OCI-LY7 (cell line): ENCODE data around the gene C4B. TPM values are rescaled to one million over a fixed set of nuclear protein-coding genes. Genes with fewer than 3 reads are reported as not detected.

Source experiments
- BruUV-seq: library from RNA; stranded (reverse); fragments of 400-500 nt; replicated peaks from 2 replicates; lab custom pipeline; 2021; lab: Mats Ljungman, UMichigan
- CTCF ChIA-PET: fragments of 300-600 bp; sonication (Branson Sonifier 250); formaldehyde crosslinking; loops from one replicate; lab custom pipeline; 2022; ENCODE audit warnings: antibody characterized with exemption; ENCODE audit not compliant: unreplicated experiment; lab: Charles Lee
- POLR2A ChIA-PET: fragments of 300-600 bp; sonication (Branson Sonifier 250); formaldehyde crosslinking; loops from one replicate; lab custom pipeline; 2022; ENCODE audit warnings: antibody characterized with exemption; lab: Charles Lee
- DNase-seq: peaks from one replicate; pipeline ENCODE4 v3.0.0-alpha.2; 2015; ENCODE audit warnings: low spot score
- H2AFZ ChIP-seq: fragments of 200-600 bp; sonication (generic), shearing (Covaris generic); 2 replicates; pipeline ENCODE4 v1.6.1; 2014; ENCODE audit warnings: mild to moderate bottlenecking, antibody characterized with exemption, low read length, moderate library complexity
- H3K27ac ChIP-seq: fragments of 200-600 bp; sonication (generic); 2 replicates; pipeline ENCODE4 v1.5.1; 2014; ENCODE audit warnings: mixed run types, low read depth, mild to moderate bottlenecking, moderate library complexity, low read length, inconsistent platforms; ENCODE audit not compliant: poor library complexity, severe bottlenecking
- H3K36me3 ChIP-seq: fragments of 200-600 bp; sonication (generic); 2 replicates; pipeline ENCODE4 v1.6.1; 2014; ENCODE audit warnings: mild to moderate bottlenecking, antibody characterized with exemption, low read length, moderate library complexity, mixed read lengths; ENCODE audit not compliant: insufficient read depth
- H3K4me1 ChIP-seq: fragments of 200-600 bp; sonication (generic); 2 replicates; pipeline ENCODE4 v1.5.1; 2014; ENCODE audit warnings: mild to moderate bottlenecking, low read length; ENCODE audit not compliant: insufficient read depth, poor library complexity, severe bottlenecking
- H3K4me2 ChIP-seq: fragments of 200-600 bp; sonication (generic); 2 replicates; pipeline ENCODE4 v1.6.1; 2014; ENCODE audit warnings: mild to moderate bottlenecking, low read length
- H3K4me3 ChIP-seq: fragments of 200-600 bp; sonication (generic); 2 replicates; pipeline ENCODE4 v1.5.1; 2014; ENCODE audit warnings: mild to moderate bottlenecking, low read depth, low read length; ENCODE audit not compliant: poor library complexity, severe bottlenecking
- H3K79me2 ChIP-seq: fragments of 200-600 bp; sonication (generic); 2 replicates; pipeline ENCODE4 v1.6.1; 2016; ENCODE audit warnings: low read depth, mild to moderate bottlenecking, low read length, moderate library complexity, mixed read lengths; ENCODE audit not compliant: insufficient read depth
- H3K9me2 ChIP-seq: fragments of 200-600 bp; sonication (generic); 2 replicates; pipeline ENCODE4 v1.6.1; 2016; ENCODE audit warnings: mild to moderate bottlenecking, low read length, mixed read lengths; ENCODE audit not compliant: insufficient read depth
- H3K9me3 ChIP-seq: fragments of 200-600 bp; sonication (generic); 2 replicates; pipeline ENCODE4 v1.6.1; 2014; ENCODE audit warnings: mild to moderate bottlenecking, mixed run types, low read length, mixed read lengths
- H4K20me1 ChIP-seq: fragments of 200-600 bp; sonication (generic); 2 replicates; pipeline ENCODE4 v1.6.1; 2014; ENCODE audit warnings: mild to moderate bottlenecking, antibody characterized with exemption, low read length, moderate library complexity, mixed read lengths; ENCODE audit not compliant: insufficient read depth
- EZH2phosphoT487 ChIP-seq: fragments of 200-600 bp; sonication (generic); IDR thresholded peaks from 2 replicates; pipeline ENCODE4 v1.6.1; 2018; ENCODE audit warnings: low read depth, borderline replicate concordance, mild to moderate bottlenecking, mixed run types, antibody characterized with exemption, low read length, moderate library complexity, mixed read lengths
- intact Hi-C: fragments of 100-400 bp; cut with micrococcal nuclease; formaldehyde crosslinking; loops from one replicate; pipeline ENCODE4 v1.10.0; 2022; ENCODE audit not compliant: unreplicated experiment
- total RNA-seq, 2 experiments: library from RNA; depleted of rRNA in 1 of 2; stranded (reverse); fragments of >200 nt in 1 of 2; shearing (Covaris generic) in 1 of 2; gene quantifications; 2 replicates each; pipeline ENCODE4 v1.2.3, GENCODE V29; 2014 to 2022
- TF ChIP-seq, protein P1 (sequence below): fragments of 200-600 bp; sonication (generic); conservative IDR thresholded peaks from 2 replicates; pipeline ENCODE4 v1.5.1; 2014; ENCODE audit warnings: mild to moderate bottlenecking, antibody characterized with exemption, low read length, moderate library complexity, mixed read lengths

C4B gene
- total RNA-seq, 2 experiments from 2014 or later = 2.9 to 3.7 TPM

DNA sequence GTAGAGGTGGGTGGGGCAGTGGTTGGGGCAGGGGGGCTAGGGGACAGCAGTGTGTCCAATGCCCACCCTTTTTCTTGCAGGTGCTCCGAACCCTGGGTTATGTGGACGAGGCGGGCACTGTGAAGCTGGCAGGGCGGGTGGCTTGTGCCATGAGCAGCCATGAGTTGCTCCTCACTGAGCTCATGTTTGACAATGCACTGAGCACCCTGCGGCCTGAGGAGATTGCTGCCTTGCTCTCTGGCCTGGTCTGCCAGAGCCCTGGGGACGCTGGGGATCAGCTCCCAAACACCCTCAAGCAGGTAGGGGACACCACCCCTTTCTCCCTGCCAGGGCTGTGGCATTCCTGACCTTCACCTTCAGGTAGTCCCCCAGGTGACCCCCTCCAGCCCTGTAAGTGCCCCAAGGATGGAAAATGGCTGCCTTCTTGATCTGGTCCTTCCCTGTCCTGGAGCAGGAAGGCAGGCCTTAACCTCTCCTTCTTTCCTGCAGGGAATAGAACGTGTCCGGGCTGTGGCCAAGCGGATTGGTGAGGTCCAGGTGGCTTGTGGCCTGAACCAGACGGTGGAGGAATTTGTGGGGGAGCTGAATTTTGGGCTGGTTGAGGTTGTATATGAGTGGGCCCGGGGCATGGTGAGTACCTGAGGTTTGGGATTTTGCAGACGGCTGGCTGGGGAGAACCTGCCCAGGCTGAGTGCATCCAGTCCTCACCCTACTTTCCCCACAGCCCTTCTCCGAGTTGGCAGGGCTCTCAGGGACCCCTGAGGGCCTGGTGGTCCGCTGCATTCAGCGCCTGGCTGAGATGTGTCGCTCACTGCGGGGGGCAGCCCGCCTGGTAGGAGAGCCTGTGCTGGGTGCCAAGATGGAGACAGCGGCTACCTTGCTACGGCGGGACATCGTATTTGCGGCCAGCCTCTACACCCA lies 45.5 kb upstream of the C4B start:
- H3K4me1 ChIP-seq = peaks cover 25% of the 10 kb centered on the region
- no peaks in the 10 kb centered on the region for H3K9me3 ChIP-seq
- ChIA-PET POLR2A (interaction anchor here (3.7 kb wide), 1 partner anchor 11 kb away, joined by 26 read pairs; the partner anchor contains the start of genes NELFE and SKIC2), CTCF (no interaction called here)
- no peak overlapping the region for H3K4me3 ChIP-seq
- H3K79me2 ChIP-seq = peaks cover 18% of the 10 kb centered on the region; the same call in 1 of the 2 replicates
- DNase-seq = no peak
- no peaks in the 10 kb centered on the region for H4K20me1 ChIP-seq
- H3K9me2 ChIP-seq = no peaks in the 10 kb centered on the region
- H3K36me3 ChIP-seq = peaks cover 61% of the 10 kb centered on the region
- intact Hi-C loops = no loop called here
- H2AFZ ChIP-seq = no peak overlapping the region
- H3K27ac ChIP-seq = no peak overlapping the region
- no peak for TF ChIP-seq EZH2phosphoT487
- TF ChIP-seq, protein P1, sequence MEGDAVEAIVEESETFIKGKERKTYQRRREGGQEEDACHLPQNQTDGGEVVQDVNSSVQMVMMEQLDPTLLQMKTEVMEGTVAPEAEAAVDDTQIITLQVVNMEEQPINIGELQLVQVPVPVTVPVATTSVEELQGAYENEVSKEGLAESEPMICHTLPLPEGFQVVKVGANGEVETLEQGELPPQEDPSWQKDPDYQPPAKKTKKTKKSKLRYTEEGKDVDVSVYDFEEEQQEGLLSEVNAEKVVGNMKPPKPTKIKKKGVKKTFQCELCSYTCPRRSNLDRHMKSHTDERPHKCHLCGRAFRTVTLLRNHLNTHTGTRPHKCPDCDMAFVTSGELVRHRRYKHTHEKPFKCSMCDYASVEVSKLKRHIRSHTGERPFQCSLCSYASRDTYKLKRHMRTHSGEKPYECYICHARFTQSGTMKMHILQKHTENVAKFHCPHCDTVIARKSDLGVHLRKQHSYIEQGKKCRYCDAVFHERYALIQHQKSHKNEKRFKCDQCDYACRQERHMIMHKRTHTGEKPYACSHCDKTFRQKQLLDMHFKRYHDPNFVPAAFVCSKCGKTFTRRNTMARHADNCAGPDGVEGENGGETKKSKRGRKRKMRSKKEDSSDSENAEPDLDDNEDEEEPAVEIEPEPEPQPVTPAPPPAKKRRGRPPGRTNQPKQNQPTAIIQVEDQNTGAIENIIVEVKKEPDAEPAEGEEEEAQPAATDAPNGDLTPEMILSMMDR = no peak
- no TSS peak for BruUV-seq
- no peak overlapping the region for H3K4me2 ChIP-seq

DNA sequence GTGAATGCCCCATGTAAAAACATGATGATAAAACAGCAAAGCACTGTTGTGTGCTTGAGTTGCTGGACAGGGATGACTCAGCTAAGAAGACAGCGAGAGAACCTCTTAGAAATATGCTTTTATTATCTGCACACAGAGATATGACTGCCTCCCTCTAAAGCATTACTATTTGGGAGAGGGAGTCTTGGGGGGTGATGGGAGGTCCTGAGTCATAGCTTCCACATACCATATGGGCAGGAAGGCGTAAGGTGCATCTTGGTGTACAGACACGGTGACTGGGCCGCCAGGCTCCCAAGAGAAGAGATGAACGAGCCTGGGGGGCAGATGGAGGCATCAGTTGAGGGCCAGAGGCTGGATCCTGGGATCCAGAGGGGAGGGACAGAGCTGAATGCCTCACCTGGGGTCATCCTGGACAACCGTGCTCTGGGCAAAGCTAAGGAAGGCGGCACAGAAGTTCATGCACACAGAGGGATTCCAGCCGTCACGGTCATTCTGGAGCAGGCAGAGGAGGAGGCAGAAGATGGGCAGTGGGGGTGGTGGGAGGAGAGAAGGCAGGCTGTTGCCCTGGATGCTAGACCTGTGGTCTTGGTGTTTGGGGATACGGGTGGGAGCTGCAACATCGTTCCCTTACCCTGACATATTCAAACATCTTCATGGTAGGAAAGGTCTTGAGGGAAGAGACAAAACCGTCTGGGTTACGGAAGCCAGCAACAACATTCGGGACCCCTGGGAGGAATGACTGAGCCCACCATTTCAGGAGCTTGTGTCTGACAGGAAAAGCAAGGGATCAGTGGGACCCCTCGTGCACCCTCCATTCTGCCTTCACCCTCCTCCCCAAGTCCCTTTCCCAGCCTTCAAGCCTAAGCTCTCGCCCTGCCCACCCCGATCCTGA lies 44.6 kb upstream of the C4B start:
- Histone ChIP-seq H3K4me3 (peak overlapping the region; percentile 82), H2AFZ (no peak overlapping the region), H3K9me3 (no peaks in the 10 kb centered on the region), H3K4me1 (peaks cover 25% of the 10 kb centered on the region), H3K27ac (no peak overlapping the region), H3K4me2 (peak overlapping the region; percentile 98), H4K20me1 (no peaks in the 10 kb centered on the region), H3K9me2 (no peaks in the 10 kb centered on the region), H3K36me3 (peaks cover 55% of the 10 kb centered on the region), H3K79me2 (peaks cover 18% of the 10 kb centered on the region; the same call in 1 of the 2 replicates)
- intact Hi-C loops = no loop called here
- POLR2A ChIA-PET = interaction anchor here (3.7 kb wide), 1 partner anchor 12 kb away, joined by 26 read pairs; the partner anchor contains the start of genes NELFE and SKIC2
- BruUV-seq = no TSS peak
- no peak for DNase-seq
- CTCF ChIA-PET = no interaction called here
- TF ChIP-seq EZH2phosphoT487 = no peak
- TF ChIP-seq, protein P1 = no peak
